HG02938 (cell line): Measurements from ENCODE around the gene ARHGAP6.
"Not testable (repeated sequence)": the region's sequence is repeated elsewhere in the genome, so short reads cannot be mapped to it uniquely, and the experiment has no call there.

ENCODE experiments used
- ATAC-seq: cut with Tn5 transposase; IDR thresholded peaks from one replicate; pipeline ENCODE4 v1.9.1; 2021; ENCODE audit warnings: mild to moderate bottlenecking, moderate library complexity; ENCODE audit not compliant: unreplicated experiment

Gene ARHGAP6

DNA sequence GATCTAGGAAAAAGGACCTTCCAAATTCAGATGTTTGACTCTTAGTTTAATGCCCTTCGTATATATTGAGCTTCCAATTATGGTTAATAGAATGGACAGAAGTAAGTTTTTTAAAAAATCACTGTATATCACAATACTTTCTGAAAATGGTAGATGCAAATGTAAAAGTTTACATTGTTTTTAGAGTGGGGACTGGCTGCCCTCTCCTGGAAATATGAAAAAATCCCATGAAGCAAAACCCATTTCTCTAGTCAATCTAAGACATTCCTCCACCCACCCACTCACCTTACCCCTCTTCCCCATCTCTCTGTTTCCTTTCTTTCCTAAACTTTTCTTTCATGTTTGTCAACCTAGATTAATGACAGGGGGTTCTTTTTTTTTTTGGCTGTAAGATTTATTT is 134.5 kb downstream of the ARHGAP6 start:
- no peak for ATAC-seq

DNA sequence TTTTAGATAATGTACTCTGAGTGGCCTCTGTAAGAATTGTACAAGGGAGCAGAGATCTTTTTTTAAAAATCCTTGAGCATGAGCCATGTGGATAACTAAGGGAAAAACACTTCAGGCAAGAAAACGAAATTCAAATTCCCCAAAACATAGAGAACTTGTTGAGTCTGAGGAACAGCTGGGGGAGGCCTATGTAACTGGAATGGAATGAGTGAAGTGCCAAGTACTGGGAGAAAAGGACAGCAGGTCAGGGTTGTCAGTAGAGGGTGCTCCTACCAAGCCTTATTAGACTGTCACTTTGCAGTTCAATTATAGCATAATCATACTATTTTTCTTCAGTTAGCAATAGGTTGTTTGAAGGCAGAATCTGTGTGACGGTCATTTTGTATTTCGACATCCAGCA is 135.1 kb downstream of the ARHGAP6 start:
- ATAC-seq: no peak

DNA sequence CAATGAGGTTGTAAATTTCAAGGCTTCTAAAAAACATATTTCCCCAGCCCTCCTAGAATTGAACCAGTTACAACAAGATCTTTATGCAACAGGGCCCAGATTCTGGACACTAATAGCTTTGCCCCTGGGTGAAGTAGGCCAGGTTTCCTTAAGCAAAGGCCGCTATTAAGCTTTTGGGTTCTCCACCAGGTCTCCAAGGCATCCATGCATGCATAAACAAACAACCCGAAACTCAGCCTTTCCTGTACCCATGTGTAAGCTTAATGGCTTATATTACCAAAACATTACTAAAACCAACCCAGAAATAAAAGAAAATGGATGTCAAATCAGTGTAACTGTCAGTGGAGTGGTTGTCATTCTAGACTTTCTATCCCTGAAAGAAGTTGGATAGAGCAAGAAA is 137.1 kb downstream of the ARHGAP6 start:
- ATAC-seq: no peak

DNA sequence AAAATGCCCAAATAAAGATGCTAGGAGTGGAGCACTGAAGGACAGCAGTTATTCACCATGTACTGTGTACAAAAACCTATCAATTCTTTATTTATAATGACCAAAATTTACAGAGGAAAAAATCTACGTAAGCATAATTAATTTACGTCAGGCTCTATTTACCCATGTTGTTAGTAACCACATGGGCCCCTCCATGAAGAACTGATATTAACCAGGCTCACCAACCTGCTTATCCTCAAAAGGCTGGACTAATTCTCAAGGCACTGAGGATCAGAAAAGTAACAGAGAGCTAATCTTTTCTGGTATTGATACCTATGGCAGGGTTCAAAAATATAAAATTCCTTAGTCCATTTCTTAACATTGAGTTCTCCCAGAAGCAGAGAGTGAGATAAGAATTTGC is 140.0 kb downstream of the ARHGAP6 start:
- no peak for ATAC-seq

DNA sequence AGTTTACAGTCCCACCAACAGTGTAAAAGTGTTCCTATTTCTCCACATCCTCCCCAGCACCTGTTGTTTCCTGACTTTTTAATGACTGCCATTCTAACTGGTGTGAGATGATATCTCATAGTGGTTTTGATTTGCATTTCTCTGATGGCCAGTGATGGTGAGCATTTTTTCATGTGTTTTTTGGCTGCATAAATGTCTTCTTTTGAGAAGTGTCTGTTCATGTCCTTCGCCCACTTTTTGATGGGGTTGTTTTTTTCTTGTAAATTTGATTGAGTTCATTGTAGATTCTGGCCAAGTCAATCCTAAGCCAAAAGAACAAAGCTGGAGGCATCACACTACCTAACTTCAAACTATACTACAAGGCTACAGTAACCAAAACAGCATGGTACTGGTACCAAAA is 146.5 kb downstream of the ARHGAP6 start:
- ATAC-seq: not testable (repeated sequence)

DNA sequence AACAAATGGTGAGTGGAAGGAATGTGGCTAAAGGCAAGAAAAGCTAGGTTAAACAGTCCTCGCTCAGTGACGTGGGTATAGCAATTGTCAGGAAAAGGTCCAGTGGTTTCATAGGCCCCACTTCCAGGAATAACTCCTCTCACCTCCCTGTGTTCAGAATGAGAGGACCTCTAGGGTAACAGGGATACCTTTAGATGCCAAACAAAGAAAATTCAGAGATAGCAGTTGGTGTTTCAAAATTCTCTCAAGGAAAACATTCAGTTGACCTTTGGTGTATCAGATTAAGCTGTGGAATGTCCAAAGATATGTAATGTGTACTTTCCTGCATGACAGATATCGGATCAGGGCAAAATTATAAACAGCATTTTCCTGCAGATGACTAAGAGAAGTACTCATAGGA is 155.9 kb downstream of the ARHGAP6 start:
- ATAC-seq: no peak

DNA sequence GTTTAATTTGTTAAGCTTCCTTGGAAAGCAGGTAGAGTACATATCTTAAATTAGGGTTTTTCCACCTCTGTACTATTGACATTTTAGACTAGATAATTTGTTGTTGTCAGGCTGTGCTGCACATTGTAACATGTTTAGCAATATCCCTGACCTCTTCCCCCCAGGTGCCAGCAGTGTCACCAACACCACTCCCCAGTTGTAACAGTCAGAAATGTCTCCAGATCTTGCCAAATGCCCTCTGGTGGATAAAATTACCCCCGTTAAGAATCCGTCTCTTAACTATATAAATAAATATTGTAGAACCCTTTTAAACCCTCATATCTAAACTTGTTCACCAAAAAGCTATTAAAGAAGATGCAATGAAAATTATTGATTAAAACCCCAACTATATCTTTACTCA is 161.5 kb downstream of the ARHGAP6 start:
- no peak for ATAC-seq

DNA sequence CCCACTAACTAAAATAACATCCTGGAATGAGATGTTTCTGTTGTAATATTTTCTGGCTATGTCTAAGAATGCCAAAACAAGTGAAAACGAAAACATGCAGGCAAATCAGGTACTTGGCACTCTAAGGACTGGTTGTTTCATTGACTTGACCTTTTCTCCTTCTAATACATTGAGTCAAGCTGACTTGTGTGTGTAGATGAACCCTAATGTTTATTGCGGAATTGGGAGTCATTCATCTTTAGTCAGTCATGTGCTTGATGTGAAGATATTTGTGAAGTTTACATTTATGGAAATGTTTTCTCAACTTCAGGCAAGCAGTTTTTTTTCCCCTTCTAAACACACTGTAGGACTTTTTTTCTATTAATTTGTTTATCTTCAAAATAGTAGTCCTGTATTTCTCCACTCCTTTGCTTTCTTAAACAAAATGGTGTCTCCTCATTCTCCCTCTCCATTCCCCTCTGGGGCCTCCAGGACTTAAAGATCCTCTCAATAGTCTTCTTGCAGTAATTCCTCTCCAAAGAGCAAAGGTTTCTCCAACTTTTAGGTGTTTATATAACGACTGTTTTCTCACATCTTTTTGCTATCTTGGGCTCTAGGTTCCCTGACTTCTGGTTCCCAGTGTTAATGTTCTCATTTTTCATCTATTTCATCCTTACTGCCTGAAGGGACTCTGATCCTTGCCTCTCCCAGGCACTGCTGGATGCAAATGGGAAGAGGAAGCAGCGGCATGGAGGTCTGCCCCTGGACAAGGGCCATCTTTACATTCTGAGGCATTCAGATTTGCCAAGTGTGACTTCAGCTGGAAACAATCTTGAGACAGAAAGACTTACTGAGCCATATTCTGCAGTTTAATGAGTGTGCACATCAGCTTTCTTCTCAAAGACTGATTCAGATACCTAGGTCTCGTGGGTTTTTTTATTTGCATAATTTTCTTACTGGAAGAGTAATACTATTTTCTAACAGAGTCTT is 166.4 kb downstream of the ARHGAP6 start:
- ATAC-seq: no peak

DNA sequence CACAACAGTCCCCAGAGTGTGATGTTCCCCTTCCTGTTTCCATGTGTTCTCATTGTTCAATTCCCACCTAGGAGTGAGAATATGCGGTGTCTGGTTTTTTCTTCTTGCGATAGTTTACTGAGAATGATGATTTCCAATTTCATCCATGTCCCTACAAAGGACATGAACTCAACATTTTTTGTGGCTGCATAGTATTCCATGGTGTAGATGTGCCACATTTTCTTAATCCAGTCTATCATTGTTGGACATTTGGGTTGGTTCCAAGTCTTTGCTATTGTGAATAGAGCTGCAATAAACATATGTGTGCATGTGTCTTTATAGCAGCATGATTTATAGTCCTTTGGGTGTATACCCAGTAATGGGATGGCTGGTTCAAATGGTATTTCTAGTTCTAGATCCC is 174.3 kb downstream of the ARHGAP6 start:
- not testable (repeated sequence) for ATAC-seq

DNA sequence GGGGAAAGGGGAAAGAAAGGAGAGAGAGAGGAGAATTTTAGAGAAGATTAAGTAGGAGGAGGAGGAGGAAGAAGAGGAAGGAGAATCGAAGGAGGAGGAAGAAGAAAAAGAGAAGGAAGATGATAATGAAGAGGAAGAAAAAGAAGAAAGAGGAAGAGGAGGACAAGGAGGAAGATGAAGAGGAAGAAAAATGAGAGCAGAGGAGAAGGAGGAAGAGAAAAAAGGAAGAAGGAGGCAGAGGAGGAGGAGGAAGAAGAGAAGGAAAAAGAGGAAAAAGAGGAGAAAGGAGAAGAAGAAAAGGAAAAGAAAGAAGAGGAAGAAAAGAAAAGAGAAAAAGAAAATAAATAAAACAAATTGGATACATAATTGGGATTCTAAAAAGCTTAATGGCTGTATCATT is 181.4 kb downstream of the ARHGAP6 start:
- ATAC-seq: no peak

DNA sequence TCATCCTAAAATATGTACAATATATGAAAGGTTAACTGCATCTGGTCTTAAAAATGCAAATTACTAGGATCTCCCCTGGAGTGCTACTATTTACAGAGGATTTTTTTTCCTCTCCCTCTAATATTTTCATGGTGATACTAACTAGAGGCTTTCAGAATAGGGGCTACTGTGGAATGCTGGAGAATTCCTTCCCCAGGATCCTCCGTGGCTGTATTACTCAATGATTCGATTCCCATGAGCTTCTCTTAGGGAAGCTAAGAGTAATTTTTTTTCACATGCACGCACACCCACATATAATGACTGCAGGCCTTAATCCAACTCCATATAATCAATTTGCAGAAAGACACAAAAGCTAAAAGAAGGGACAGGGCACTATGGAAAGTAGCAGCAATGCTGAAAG is 184.7 kb downstream of the ARHGAP6 start:
- no peak for ATAC-seq

DNA sequence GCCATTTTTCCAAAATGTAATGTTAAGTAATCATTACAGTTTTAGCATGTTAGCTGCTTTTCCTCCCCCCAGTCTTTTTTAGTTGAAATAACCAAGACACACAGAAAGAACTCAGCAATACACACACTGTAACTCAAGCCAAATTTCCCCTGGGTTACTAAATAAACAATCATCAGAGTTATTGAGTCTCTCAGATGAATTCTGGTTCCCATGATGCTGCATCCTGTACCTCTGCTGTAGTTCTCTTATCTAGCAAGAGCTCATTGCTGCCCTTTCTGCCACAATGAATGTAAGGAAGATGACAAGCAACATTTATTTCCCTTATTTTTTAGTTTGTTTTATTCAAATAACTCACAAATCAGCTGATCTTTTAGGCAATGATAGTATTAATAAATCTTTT is 185.1 kb downstream of the ARHGAP6 start:
- no peak for ATAC-seq

DNA sequence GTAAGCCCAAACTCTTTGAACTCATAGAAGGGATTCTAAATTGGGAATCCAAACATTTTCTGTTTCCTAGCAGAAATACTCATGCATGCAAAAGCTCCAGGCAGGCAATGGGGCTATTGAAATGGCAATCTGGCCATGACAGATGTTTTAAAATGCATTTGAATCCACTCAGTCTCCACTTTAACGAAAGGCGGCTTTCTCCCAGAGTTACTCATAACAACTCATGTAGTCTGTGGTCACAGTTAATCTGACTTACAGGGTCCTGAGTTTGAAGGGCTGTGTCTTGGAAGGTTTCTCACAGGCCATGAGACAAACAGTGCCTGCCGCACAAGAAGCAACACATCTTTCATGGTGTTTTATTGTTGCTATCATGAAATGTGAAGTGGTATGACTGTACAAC is 186.8 kb downstream of the ARHGAP6 start:
- no peak for ATAC-seq

DNA sequence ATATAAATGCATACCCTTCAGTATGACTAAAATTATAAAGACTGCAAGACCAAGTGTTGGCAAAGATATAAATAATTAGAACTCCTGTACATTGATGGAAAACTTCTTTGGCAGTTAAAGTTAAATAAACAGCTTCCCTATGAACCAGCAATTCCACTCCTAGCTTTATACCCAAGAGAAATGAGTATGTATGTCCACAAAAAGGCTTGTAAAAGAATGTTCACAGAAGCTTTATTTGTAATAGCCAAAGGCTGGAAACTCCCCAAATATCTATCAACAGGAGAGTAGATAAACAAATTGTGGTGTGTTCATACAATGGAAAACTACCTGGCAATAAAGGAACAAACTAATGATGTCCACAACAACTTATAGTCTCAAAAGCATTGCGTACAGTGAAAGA is 187.7 kb downstream of the ARHGAP6 start:
- no peak for ATAC-seq

DNA sequence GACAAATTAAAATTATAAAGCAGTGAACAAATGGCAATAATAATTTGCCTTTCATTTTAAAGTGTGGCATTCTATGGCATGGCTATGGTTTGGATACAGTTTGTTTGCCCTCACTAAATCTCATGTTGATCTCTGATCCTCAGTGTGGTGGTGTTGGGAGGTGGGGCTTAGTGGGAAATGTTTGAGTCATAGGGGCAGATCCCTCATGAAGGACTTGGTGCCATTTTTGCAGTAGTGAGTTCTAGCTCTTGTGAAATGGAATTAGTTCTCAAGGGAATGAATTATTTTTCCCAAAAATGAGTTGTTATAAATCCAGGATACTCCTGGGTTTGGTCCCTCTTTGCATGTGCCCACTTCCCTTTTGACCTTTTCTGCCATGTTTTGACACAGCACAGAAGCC is 191.1 kb downstream of the ARHGAP6 start:
- no peak for ATAC-seq

DNA sequence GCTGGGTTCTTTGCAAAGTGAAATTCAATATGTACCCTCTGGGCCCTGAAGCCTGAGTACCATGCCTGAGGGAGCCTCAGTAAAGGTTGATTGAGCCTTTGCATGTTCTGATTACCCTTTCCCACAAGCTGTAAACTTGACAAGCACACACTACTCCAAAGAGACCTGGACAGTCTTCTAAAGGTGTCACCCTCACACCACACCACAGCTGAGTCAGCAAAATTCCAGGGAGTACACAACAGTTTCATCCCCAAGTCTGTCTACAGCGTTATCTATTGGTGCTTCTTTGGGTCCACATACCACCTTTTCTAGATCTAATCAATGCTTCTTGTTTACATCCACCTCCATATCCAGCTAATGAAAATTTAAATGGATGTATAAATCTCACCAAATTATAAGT is 191.7 kb downstream of the ARHGAP6 start:
- ATAC-seq: no peak

DNA sequence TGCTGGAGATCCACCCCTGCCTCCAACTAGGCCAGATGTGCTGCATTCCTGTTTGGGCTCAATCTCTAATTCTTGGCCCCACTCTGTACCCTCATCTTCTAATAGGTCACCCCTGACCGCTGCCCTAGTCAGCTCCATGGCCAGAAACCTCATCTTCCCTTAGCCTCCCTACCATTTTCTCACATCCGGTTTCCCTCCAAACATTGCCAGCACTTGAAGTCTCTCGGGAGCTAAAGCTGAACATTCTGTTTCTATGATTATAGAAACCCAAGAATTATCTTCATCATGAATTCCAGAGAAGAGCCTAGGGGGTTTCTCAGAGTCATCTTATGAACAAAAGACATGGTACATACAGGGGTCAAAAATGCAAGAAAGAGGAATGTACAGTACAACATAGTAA is 192.8 kb downstream of the ARHGAP6 start:
- no peak for ATAC-seq

DNA sequence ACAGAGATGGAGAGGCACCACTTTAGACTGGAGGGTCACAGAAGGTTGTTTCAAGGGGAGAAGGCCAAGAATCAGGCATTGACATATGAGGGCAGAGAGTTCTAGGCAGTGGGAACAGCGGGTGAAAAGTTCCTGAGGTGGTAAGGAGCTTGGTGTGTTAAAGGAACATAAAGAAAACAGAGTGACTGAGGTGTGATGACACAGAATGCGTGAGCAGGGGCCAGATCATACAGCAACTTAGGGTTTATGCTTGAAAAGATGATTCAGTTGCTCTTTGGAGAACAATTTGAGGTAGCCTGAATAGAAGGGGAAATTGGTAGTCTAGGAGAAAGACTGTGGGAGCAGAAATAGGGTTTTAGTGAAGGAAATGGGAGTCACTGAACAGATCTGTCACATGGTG is 193.3 kb downstream of the ARHGAP6 start:
- no peak for ATAC-seq

DNA sequence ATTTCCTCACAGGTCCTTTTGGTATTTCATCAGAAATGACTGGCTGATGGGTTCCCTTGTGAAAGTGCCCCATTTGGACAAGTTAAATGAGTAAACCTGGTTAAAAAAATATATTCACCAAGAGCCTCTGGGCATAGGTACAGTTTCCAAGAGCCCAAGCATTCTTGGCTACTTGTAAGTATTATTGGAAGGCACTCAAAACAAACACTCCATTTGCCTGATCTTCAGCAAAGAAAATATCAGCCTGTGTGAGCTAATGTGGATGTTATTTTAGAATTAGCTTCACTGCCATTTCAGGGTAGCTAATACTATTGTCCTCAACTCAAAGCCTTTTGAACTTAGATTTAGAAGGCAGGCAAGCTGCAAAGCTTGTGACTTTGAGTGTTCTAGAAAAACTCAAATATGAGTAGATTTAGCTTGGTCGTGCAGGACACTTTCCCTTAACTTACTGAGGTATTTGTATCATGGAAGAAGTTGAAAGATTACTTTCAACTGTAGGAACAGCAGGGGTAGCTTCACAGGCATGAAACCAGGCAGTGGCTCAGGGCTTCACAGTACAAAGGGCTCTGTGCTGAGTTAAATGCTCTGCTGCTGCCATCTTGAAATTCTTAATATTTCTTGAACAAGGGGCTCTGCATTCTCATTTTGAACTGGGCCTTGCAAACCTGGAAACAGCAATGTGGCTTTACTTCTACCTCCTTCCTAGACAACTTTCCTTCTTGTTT is 195.3 kb downstream of the ARHGAP6 start:
- no peak for ATAC-seq

DNA sequence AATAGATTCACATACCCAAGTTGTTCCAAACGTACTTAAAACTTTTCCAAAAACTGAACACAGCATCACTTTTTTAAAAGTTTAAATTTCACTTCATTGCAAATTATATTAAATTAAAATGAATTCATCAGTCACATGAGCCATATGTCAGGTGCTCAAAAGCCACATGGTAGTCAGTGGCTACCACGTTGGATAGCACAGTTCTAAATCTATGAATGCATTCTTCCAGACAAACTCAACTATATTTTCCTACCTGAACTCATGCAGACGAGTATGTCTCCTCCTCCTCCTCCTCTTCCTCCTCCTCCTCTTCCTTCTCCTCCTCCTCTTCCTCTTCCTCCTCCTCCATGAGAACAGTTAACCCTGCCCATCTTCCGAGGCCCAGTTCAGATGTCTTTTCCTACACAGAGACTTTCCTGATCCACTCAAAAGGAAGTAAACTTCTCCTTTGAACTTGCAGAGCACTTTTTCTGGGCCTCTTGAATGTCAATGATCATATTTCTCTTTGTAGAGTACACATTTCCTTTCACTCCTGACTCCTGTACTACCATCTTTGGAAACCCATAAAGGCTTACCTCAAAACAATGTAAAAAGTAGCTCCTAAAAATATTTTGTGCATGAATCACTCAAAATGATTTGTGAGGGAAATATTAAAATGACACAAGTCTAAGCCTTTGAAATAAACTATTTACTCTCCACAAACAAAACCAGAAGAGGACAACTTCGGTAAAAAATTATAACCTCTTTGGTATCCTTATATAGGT is 199.9 kb downstream of the ARHGAP6 start:
- ATAC-seq: no peak

DNA sequence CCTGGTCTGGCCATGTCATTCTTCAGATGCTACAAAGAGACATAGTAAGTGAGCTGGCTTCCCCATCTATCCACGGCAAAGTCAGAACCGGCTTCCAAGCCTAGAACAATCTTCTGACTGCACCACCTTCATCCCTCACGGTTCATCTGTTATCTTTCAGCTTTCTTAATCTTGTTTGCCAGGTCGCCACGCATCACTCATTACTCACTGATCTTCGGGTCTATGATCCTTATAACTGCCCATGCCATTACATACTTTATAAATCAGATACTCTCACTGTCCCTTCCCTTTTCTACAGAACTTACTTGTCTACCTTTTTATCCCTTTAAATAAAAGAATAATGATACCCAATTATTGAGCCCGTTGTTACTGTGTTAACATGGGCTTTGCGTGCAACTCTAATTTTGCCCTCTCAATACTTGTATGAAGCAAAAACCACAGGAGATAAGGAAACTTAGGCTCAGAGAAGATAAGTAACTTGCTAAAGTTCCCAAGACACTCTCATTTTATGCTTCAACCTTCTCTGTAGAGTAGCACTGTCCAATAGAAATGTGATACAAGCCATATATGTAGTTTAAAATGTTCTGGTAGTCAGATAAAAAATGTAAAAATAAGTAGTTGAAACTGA is 200.8 kb downstream of the ARHGAP6 start:
- no peak for ATAC-seq
